Ascending aorta (tissue), 2 donors: ENCODE data around the gene PCSK5. TPM values are rescaled to one million over a fixed set of nuclear protein-coding genes. Genes with fewer than 3 reads are reported as not detected.
A peak's percentile ranks its signal among the peaks of the same experiment; 100 is the strongest.

Experiments used
- DNase-seq, 2 donors: peaks; one replicate each; pipeline ENCODE4 v3.0.0-alpha.2; 2019; ENCODE audit warnings: low spot score in 2 of 2
- H3K27ac ChIP-seq, 2 donors: fragments of 200-600 bp; sonication (generic); one replicate each; pipeline ENCODE4 v1.5.1; 2016 to 2017; ENCODE audit warnings: mild to moderate bottlenecking in 1 of 2
- H3K27me3 ChIP-seq: fragments of 200-600 bp; sonication (generic); one replicate; pipeline ENCODE4 v1.5.1; 2017
- H3K36me3 ChIP-seq, 2 donors: fragments of 200-600 bp; sonication (generic); one replicate each; pipeline ENCODE4 v1.5.1; 2016
- H3K4me1 ChIP-seq, 2 donors: fragments of 200-600 bp; sonication (generic); one replicate each; pipeline ENCODE4 v1.5.1; 2016 to 2017; ENCODE audit warnings: mild to moderate bottlenecking in 1 of 2
- H3K4me3 ChIP-seq, 2 donors: fragments of 200-600 bp; sonication (generic); one replicate each; pipeline ENCODE4 v1.5.1; 2016 to 2017; ENCODE audit warnings: mild to moderate bottlenecking in 1 of 2
- H3K9me3 ChIP-seq, 2 donors: fragments of 200-600 bp; sonication (generic); one replicate each; pipeline ENCODE4 v1.5.1; 2016
- intact Hi-C: fragments of 100-400 bp; cut with DNase I; formaldehyde crosslinking; loops from one replicate; pipeline ENCODE4 v1.15.1; 2023
- total RNA-seq: library from RNA; depleted of rRNA; stranded (reverse); fragments of >200 nt; gene quantifications from one replicate; pipeline ENCODE4 v1.1.0, GENCODE V29; 2016
- TF ChIP-seq, protein P1 (sequence below), 3 experiments: fragments of 200-600 bp in 2 of 3; fragments of 450-650 bp in 1 of 3; sonication (generic) in 2 of 3; IDR thresholded peaks; one replicate each; pipeline ENCODE4 v1.5.1; 2016 to 2019; ENCODE audit warnings: antibody characterized with exemption in 3 of 3, mild to moderate bottlenecking in 1 of 3, moderate library complexity in 1 of 3

Gene PCSK5
- total RNA-seq, 1 donor from 2014 or later, result 66.3 TPM

DNA sequence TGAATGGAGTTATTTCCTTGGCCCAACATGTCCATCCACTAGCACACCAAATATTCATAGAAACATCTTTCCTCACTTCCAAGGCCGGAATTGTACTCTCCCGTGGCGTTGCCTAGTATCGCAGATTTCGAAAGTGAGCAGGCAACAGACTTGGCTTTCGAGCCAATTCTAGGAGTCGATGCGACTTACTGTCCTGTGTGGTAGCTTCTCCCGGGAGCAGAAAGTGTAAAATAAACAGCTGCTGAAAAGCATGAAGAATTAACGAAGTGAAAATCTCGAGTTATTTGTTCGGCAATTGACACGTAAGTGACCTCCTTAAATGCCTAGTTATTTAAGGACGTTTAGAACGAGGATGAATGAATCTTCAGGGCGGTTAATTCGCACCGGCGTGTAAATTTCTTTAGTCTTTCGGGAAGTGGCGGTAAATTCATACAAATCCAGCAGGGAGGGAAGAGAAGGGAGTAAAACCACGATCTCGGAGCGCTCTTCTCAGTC lies 449 bp upstream of the PCSK5 start:
- no peaks in the 10 kb centered on the region for H3K36me3 ChIP-seq
- TF ChIP-seq, protein P1, sequence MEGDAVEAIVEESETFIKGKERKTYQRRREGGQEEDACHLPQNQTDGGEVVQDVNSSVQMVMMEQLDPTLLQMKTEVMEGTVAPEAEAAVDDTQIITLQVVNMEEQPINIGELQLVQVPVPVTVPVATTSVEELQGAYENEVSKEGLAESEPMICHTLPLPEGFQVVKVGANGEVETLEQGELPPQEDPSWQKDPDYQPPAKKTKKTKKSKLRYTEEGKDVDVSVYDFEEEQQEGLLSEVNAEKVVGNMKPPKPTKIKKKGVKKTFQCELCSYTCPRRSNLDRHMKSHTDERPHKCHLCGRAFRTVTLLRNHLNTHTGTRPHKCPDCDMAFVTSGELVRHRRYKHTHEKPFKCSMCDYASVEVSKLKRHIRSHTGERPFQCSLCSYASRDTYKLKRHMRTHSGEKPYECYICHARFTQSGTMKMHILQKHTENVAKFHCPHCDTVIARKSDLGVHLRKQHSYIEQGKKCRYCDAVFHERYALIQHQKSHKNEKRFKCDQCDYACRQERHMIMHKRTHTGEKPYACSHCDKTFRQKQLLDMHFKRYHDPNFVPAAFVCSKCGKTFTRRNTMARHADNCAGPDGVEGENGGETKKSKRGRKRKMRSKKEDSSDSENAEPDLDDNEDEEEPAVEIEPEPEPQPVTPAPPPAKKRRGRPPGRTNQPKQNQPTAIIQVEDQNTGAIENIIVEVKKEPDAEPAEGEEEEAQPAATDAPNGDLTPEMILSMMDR (IDR thresholded peaks at IDR 0.05), result no peak
- H3K4me1 ChIP-seq, result peaks cover 0 to 5% of the 10 kb centered on the region in 2 donors
- H3K4me3 ChIP-seq, result peak overlapping the region; percentile 72 to 78
- intact Hi-C loops, result loop anchor here (2.0 to 10.0 kb wide), 10 partner anchors 85 to 1285 kb away; partner anchors contain the start of genes CARNMT1, NMRK1, OSTF1 and RFK
- peak overlapping the region; percentile 95 to 97 for H3K27ac ChIP-seq
- DNase-seq, result peak in 1 of 2 donors; percentile 81
- no peaks in the 10 kb centered on the region for H3K9me3 ChIP-seq
- no peaks in the 10 kb centered on the region for H3K27me3 ChIP-seq

DNA sequence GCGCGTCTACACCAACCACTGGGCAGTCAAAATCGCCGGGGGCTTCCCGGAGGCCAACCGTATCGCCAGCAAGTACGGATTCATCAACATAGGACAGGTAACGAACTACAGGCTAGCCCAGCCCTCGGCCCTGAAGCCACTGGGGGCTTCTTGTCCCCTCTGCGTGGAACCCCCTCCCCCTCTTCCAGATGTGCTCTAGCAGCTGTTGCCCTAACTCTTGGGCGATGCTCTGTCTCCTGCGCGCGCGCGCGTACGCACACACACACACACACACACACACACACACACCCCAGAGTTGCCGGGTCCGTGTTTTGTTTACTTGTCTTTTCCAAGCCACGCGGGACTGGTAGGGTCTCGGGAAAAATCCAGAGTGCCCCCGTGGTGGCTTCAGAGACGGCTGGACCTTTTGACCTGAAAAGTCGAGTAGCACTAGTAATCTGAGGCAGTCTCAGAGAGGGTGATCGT lies 836 bp downstream of the PCSK5 start:
- no peaks in the 10 kb centered on the region for H3K9me3 ChIP-seq
- no peaks in the 10 kb centered on the region for H3K27me3 ChIP-seq
- H3K4me3 ChIP-seq, result peak overlapping the region; percentile 72 to 78
- H3K4me1 ChIP-seq, result peaks cover 0 to 9% of the 10 kb centered on the region in 2 donors
- intact Hi-C loops, result loop anchor here (2.0 to 10.0 kb wide), 10 partner anchors 83 to 1283 kb away; partner anchors contain the start of genes CARNMT1, NMRK1, OSTF1 and RFK
- DNase-seq, result peak in 1 of 2 donors; percentile 75
- H3K36me3 ChIP-seq, result no peaks in the 10 kb centered on the region
- TF ChIP-seq, protein P1 (IDR thresholded peaks at IDR 0.05), result no peak
- H3K27ac ChIP-seq, result peak overlapping the region; percentile 95 to 97

DNA sequence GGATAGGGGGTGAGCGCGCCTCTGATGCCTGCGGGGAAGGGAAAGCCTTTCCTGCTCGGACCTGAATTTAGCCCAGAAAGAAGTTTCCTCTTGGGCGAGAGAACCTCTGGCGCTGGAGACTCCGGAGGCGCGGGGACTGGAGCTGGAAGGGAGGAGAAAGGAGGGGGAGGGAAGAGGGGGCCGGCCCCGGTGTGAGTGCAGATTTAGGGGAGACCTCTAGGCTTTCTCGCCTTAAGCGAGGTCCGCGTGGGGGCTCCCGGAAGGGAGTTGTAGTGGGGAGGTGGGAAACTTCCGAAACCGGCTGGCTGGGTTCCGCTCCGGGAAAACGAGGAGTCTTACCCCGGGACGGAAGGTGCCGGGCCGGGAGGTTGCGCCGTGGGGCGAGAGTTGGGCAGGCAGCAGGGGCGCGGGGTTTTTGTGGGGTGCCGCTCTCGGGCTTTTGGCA lies 1.3 kb downstream of the PCSK5 start:
- Histone ChIP-seq H3K4me1 (peaks cover 0 to 11% of the 10 kb centered on the region in 2 donors), H3K27ac (peak overlapping the region; percentile 95 to 97), H3K27me3 (no peaks in the 10 kb centered on the region), H3K4me3 (peak overlapping the region; percentile 72 to 78), H3K36me3 (no peaks in the 10 kb centered on the region), H3K9me3 (no peaks in the 10 kb centered on the region)
- intact Hi-C loops, result loop anchor here (2.0 to 10.0 kb wide), 10 partner anchors 83 to 1283 kb away; partner anchors contain the start of genes CARNMT1, NMRK1, OSTF1 and RFK
- TF ChIP-seq, protein P1 (IDR thresholded peaks at IDR 0.05), result no peak
- no peak for DNase-seq

DNA sequence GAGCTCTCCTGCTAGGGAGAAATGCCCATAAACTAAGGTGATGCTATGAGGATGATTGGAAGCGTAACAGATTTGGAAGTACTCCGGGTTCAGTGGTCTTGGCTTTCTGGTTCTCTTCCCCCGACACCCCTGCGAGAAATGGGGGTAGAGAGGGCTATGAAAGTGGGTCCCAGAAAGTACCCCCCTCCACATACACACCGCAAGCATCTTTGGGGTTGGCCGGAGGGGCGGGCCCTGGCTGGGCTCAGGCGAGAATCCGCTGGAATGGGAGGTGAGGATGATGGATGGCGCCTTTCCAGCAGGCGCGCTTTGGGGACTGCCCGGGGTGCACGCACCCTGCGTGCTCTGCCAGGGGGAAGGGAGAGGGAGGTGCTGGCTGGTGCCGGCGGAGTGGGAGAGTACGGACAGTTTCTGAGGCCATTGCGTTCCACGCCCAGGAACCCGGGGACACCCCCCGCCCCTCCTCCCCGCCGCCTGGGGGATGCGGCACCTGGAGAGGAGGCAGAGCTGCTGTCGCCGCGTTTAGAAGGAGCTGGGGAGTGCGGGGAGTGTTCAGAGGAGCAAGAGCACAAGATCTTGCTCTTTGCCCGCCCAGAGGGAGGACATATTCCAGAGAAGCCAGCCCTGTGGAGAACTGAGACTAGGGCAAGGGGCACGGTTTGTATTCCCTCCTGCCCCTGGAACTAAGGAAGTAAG lies 1.9 kb downstream of the PCSK5 start:
- TF ChIP-seq, protein P1 (IDR thresholded peaks at IDR 0.05), result no peak
- intact Hi-C loops, result loop anchor here (5.0 to 10.0 kb wide), 9 partner anchors 142 to 1282 kb away; partner anchors contain the start of genes CARNMT1, NMRK1, OSTF1 and RFK
- H3K27me3 ChIP-seq, result no peaks in the 10 kb centered on the region
- H3K4me1 ChIP-seq, result peaks cover 0 to 11% of the 10 kb centered on the region in 2 donors
- H3K4me3 ChIP-seq, result peak overlapping the region; percentile 72 to 78
- peak in 1 of 2 donors; percentile 78 for DNase-seq
- no peaks in the 10 kb centered on the region for H3K9me3 ChIP-seq
- no peaks in the 10 kb centered on the region for H3K36me3 ChIP-seq
- peak overlapping the region; percentile 95 to 97 for H3K27ac ChIP-seq

DNA sequence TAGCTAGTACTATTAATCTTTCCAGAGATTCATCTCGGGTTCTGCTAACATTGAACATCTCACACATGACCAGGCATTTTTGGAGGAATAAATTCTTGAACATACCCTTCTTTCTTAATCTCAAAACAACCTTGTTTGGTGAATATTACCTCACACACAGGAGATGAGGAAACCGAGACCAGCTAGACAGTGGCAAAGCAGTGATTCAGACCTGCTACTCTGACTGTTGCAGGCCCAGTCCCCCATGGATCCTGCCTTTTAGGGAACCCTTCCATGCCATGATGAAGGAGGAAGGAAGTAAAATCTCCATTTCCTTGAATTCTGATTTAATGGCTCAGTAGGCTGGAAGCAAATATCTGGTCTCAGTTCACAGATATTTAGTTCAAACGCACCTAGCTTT lies 2.6 kb downstream of the PCSK5 start:
- no peaks in the 10 kb centered on the region for H3K36me3 ChIP-seq
- H3K4me1 ChIP-seq, result peaks cover 0 to 14% of the 10 kb centered on the region in 2 donors
- TF ChIP-seq, protein P1 (IDR thresholded peaks at IDR 0.05), result no peak
- intact Hi-C loops, result loop anchor here (5.0 to 10.0 kb wide), 9 partner anchors 142 to 1282 kb away; partner anchors contain the start of genes CARNMT1, NMRK1, OSTF1 and RFK
- peak overlapping the region; percentile 95 to 97 for H3K27ac ChIP-seq
- H3K9me3 ChIP-seq, result no peaks in the 10 kb centered on the region
- no peaks in the 10 kb centered on the region for H3K27me3 ChIP-seq
- H3K4me3 ChIP-seq, result peak overlapping the region; percentile 72 to 78
- no peak for DNase-seq
